Hepatocyte (in vitro differentiated cells): ENCODE data around the gene TOGARAM1. TPM values are rescaled to one million over a fixed set of nuclear protein-coding genes. Genes with fewer than 3 reads are reported as not detected.

Source experiments
- DNase-seq: peaks from one replicate; pipeline ENCODE4 v3.0.0-alpha.2; 2016; ENCODE audit warnings: low spot score
- H2AFZ ChIP-seq: fragments of 200-600 bp; sonication (generic); 2 replicates; pipeline ENCODE4 v1.6.0; 2016; ENCODE audit warnings: antibody characterized with exemption, mild to moderate bottlenecking
- H3K27ac ChIP-seq: fragments of 200-600 bp; sonication (generic); 2 replicates; pipeline ENCODE4 v1.5.1; 2016; ENCODE audit warnings: mild to moderate bottlenecking
- H3K27me3 ChIP-seq: fragments of 200-600 bp; sonication (generic); 2 replicates; pipeline ENCODE4 v1.6.1; 2016
- H3K36me3 ChIP-seq: fragments of 200-600 bp; sonication (generic); replicated peaks from 2 replicates; pipeline ENCODE4 v1.5.1; 2016; ENCODE audit warnings: low read depth; ENCODE audit not compliant: insufficient read depth
- H3K4me1 ChIP-seq: fragments of 200-600 bp; sonication (generic); 2 replicates; pipeline ENCODE4 v1.5.1; 2016; ENCODE audit warnings: mild to moderate bottlenecking, moderate library complexity; ENCODE audit not compliant: insufficient read depth
- H3K4me2 ChIP-seq: fragments of 200-600 bp; sonication (generic); 2 replicates; pipeline ENCODE4 v1.6.0; 2016
- H3K4me3 ChIP-seq: fragments of 200-600 bp; sonication (generic); 2 replicates; pipeline ENCODE4 v1.5.1; 2016; ENCODE audit warnings: mild to moderate bottlenecking
- H3K79me2 ChIP-seq: fragments of 200-600 bp; sonication (generic); 2 replicates; pipeline ENCODE4 v1.6.0; 2017; ENCODE audit warnings: mild to moderate bottlenecking
- H3K9me2 ChIP-seq: fragments of 200-600 bp; sonication (generic); replicated peaks from 2 replicates; pipeline ENCODE4 v1.6.0; 2017; ENCODE audit warnings: mild to moderate bottlenecking; ENCODE audit not compliant: insufficient read depth
- H3K9me3 ChIP-seq: fragments of 200-600 bp; sonication (generic); 2 replicates; pipeline ENCODE4 v1.5.1; 2016; ENCODE audit warnings: low read depth, mild to moderate bottlenecking
- H4K20me1 ChIP-seq: fragments of 200-600 bp; sonication (generic); 2 replicates; pipeline ENCODE4 v1.6.0; 2016; ENCODE audit warnings: mild to moderate bottlenecking; ENCODE audit not compliant: insufficient read depth, poor library complexity, severe bottlenecking
- EZH2 ChIP-seq: fragments of 200-600 bp; sonication (generic); IDR thresholded peaks from 2 replicates; pipeline ENCODE4 v1.6.1; 2016; ENCODE audit warnings: antibody characterized with exemption, mild to moderate bottlenecking, borderline replicate concordance
- EZH2phosphoT487 ChIP-seq: fragments of 200-600 bp; sonication (generic); IDR thresholded peaks from one replicate; pipeline ENCODE4 v1.6.1; 2018; ENCODE audit warnings: antibody characterized with exemption, mild to moderate bottlenecking, low read depth, moderate library complexity; ENCODE audit not compliant: unreplicated experiment, severe bottlenecking
- WGBS: methylation state at CpG from one replicate; pipeline ENCODE4 v1.1.6; 2016; ENCODE audit warnings: low lambda C conversion rate; ENCODE audit errors: missing lambda C conversion rate; 5-methylcytosine and 5-hydroxymethylcytosine counted together
- polyA plus RNA-seq: library from polyadenylated mRNA; unstranded; fragments of >200 nt; fragmentation: Nextera tagmentation; extraction: Ambion mirVana; gene quantifications from 2 replicates; pipeline ENCODE4 v1.2.1, GENCODE V29; 2016
- total RNA-seq: library from RNA; depleted of rRNA; stranded (reverse); fragments of >200 nt; gene quantifications from 2 replicates; pipeline ENCODE4 v1.2.3, GENCODE V29; 2014
- TF ChIP-seq, protein P1 (sequence below): fragments of 200-600 bp; sonication (generic); IDR thresholded peaks from 2 replicates; pipeline ENCODE4 v1.5.1; 2016; ENCODE audit warnings: antibody characterized with exemption, mild to moderate bottlenecking; ENCODE audit not compliant: poor library complexity

TOGARAM1 gene
- total and polyA plus RNA-seq, 2 experiments from 2014 or later: 9.3 to 36.2 TPM

DNA sequence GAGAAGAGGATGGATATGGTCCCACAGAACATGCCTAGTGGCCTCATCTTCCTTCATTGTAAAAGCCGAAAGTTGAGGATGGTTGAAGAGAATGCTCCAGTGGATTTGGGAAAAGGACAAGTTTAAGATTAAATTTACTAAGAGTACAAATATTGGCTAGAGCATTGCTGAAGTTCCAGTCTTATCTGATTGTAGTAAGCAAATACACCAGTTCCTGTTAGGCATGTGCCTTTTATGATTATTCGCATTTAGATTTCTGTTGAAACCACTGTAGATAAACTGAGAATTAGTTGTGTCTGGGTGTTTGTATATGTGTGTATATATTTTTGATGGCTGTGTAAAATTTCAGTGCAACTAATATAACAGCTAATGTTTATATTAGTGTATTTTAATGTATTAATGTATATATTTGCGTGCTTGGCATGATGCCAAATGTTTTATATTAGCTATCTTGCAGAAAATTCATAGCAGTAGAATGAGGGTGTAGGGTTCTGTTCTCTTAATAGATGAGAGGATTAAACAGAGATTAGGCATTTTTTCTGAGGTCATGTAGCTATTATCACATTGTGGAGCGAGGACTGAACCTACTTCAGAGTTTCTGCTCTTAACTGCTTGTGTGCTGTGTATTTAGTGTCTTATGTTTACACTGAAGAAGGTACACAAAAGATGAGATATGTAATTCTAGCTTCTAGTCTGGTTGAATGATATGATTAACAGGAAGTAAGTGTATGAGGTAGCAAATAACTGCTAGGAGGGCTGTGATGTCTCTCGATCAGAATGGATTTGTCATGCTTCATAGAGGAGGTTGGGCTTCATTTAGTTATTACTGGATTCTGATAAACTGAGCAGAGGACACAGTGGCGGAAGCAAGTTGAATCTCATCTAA lies 151.1 kb downstream of the TOGARAM1 start:
- Histone ChIP-seq H4K20me1 (no peaks in the 10 kb centered on the region), H3K27me3 (no peaks in the 10 kb centered on the region), H3K36me3 (peaks cover 1% of the 10 kb centered on the region), H3K79me2 (no peaks in the 10 kb centered on the region), H3K4me1 (peaks cover 12% of the 10 kb centered on the region), H3K27ac (peak overlapping the region; percentile 50), H2AFZ (no peak overlapping the region), H3K4me2 (peak overlapping the region; percentile 32), H3K9me3 (no peaks in the 10 kb centered on the region), H3K9me2 (no peaks in the 10 kb centered on the region), H3K4me3 (no peak overlapping the region)
- WGBS: 60% methylated on average over 6 of the region's 6 CpGs
- DNase-seq: no peak
- TF ChIP-seq EZH2phosphoT487 (no peak), EZH2 (no peak)
- TF ChIP-seq, protein P1, sequence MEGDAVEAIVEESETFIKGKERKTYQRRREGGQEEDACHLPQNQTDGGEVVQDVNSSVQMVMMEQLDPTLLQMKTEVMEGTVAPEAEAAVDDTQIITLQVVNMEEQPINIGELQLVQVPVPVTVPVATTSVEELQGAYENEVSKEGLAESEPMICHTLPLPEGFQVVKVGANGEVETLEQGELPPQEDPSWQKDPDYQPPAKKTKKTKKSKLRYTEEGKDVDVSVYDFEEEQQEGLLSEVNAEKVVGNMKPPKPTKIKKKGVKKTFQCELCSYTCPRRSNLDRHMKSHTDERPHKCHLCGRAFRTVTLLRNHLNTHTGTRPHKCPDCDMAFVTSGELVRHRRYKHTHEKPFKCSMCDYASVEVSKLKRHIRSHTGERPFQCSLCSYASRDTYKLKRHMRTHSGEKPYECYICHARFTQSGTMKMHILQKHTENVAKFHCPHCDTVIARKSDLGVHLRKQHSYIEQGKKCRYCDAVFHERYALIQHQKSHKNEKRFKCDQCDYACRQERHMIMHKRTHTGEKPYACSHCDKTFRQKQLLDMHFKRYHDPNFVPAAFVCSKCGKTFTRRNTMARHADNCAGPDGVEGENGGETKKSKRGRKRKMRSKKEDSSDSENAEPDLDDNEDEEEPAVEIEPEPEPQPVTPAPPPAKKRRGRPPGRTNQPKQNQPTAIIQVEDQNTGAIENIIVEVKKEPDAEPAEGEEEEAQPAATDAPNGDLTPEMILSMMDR: no peak

DNA sequence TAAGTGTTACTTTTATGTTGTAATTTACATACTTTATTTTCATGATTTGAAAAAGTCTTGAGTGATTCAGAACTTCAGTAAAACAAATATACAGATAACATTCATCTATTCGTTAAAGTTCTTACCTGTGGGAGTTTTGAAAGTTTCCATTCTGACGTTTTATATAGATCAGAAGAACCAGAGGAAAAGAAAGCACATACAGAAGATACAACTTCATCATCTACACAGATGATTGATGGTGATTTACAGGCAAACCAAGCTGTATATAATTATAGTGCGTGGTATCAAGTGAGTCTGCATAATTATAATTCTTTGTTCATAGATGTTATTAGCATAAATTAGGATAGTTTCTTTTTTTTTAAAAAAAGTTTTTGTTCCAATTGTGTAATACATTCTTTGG lies 152.3 kb downstream of the TOGARAM1 start:
- Histone ChIP-seq H3K9me2 (no peaks in the 10 kb centered on the region), H3K27ac (no peak overlapping the region), H2AFZ (no peak overlapping the region), H3K79me2 (no peaks in the 10 kb centered on the region), H3K36me3 (no peaks in the 10 kb centered on the region), H3K4me2 (peak overlapping the region; percentile 32), H4K20me1 (no peaks in the 10 kb centered on the region), H3K27me3 (no peaks in the 10 kb centered on the region), H3K4me1 (peaks cover 12% of the 10 kb centered on the region), H3K4me3 (no peak overlapping the region), H3K9me3 (no peaks in the 10 kb centered on the region)
- no peak for DNase-seq
- WGBS: 86% methylated on average over 3 of the region's 3 CpGs
- TF ChIP-seq, protein P1: no peak
- no peak for TF ChIP-seq EZH2phosphoT487
- TF ChIP-seq EZH2: no peak

DNA sequence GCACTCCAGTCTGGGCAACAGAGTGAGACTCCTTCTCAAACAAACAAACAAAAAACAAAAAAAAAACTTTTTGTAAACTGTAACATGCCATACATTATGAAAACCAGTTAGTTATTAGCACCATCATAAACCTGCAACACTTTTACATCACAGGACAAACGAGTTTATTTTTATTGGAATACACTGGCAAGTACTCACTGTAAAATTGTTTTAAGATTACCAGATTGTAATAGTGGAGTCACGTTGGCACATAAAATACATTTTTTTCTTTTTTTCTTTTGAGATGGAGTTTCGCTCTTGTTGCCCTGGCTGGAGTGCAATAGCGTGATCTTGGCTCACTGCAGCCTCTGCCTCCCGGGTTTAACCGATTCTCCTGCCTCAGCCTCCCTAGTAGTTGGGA lies 156.6 kb downstream of the TOGARAM1 start:
- H4K20me1 ChIP-seq: no peaks in the 10 kb centered on the region
- H3K79me2 ChIP-seq: no peaks in the 10 kb centered on the region
- H3K36me3 ChIP-seq: no peaks in the 10 kb centered on the region
- no peaks in the 10 kb centered on the region for H3K4me1 ChIP-seq
- no peak overlapping the region for H2AFZ ChIP-seq
- TF ChIP-seq EZH2: no peak
- no peaks in the 10 kb centered on the region for H3K9me3 ChIP-seq
- H3K27me3 ChIP-seq: no peaks in the 10 kb centered on the region
- 95% methylated on average over 6 of the region's 6 CpGs for WGBS
- no peak overlapping the region for H3K4me3 ChIP-seq
- H3K27ac ChIP-seq: no peak overlapping the region
- no peak for DNase-seq
- no peak overlapping the region for H3K4me2 ChIP-seq
- H3K9me2 ChIP-seq: no peaks in the 10 kb centered on the region

DNA sequence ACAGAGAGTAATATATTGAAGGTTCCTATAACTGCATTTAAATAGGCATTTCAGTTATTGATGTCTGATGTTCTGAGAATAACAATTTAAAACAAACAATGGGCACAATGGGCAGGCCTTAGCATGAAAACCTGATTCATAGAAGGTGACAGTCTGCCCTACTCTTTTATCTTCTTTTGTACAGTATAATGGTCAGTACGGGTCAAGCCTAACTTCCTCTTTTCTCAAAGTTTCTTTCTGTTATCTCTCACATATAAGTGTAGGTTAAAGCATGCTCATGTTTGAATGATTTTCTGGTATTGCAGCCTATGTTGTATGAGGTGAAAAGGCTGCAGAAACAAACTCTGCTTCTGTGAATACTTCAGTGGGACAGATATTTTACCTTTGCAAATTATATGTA lies 158.1 kb downstream of the TOGARAM1 start:
- Histone ChIP-seq H4K20me1 (no peaks in the 10 kb centered on the region), H3K36me3 (no peaks in the 10 kb centered on the region), H3K27ac (no peak overlapping the region), H3K79me2 (no peaks in the 10 kb centered on the region), H3K9me2 (no peaks in the 10 kb centered on the region), H2AFZ (no peak overlapping the region), H3K4me1 (no peaks in the 10 kb centered on the region), H3K27me3 (no peaks in the 10 kb centered on the region), H3K9me3 (no peaks in the 10 kb centered on the region), H3K4me3 (no peak overlapping the region), H3K4me2 (no peak overlapping the region)
- 85% methylated on average over 1 of the region's 1 CpG for WGBS
- DNase-seq: no peak
- TF ChIP-seq, protein P1: no peak
- TF ChIP-seq EZH2phosphoT487 (no peak), EZH2 (no peak)
